HepG2 (cell line): ENCODE measurements around the gene MEI1. TPM values are rescaled to one million over a fixed set of nuclear protein-coding genes. Genes with fewer than 3 reads are reported as not detected.

Experiments
- CREM ChIP-seq, 2 experiments: sonication (generic) in 1 of 2; formaldehyde crosslinking in 1 of 2; IDR thresholded peaks; 2 replicates each; pipeline versions ENCODE4 v1.4.0 to v1.6.1; 2016 to 2020; ENCODE audit warnings: antibody characterized with exemption in 1 of 2, mild to moderate bottlenecking in 1 of 2, missing genetic modification reagents in 1 of 2
- EEA1 ChIP-seq: sonication (generic); formaldehyde crosslinking; IDR thresholded peaks from 2 replicates; pipeline ENCODE4 v1.5.1; 2020; ENCODE audit warnings: mild to moderate bottlenecking, missing genetic modification reagents, borderline replicate concordance
- EP300 ChIP-seq, 3 experiments: sonication (generic) in 1 of 3; formaldehyde crosslinking in 1 of 3; IDR thresholded peaks; 2 replicates each; pipeline versions ENCODE4 v1.5.1 to v1.6.1; 2011 to 2020; ENCODE audit warnings: low read depth in 2 of 3, low read length in 2 of 3, borderline replicate concordance in 1 of 3, improper control_type of control experiment in 1 of 3, mild to moderate bottlenecking in 1 of 3, missing genetic modification reagents in 1 of 3, moderate library complexity in 1 of 3
- FUBP1 ChIP-seq: sonication (generic); formaldehyde crosslinking; IDR thresholded peaks from 2 replicates; pipeline ENCODE4 v1.5.1; 2020; ENCODE audit warnings: missing genetic modification reagents, mild to moderate bottlenecking, borderline replicate concordance
- MIER2 ChIP-seq: IDR thresholded peaks from 2 replicates; pipeline ENCODE4 v1.6.1; 2016; ENCODE audit warnings: missing biosample characterization, missing genetic modification reagents
- MTF2 ChIP-seq: sonication (generic); formaldehyde crosslinking; IDR thresholded peaks from 2 replicates; pipeline ENCODE4 v1.5.0; 2020; ENCODE audit warnings: missing genetic modification reagents, borderline replicate concordance
- NKX3-1 ChIP-seq: sonication (generic); formaldehyde crosslinking; IDR thresholded peaks from 2 replicates; pipeline ENCODE4 v1.5.0; 2020; ENCODE audit warnings: missing genetic modification reagents
- PITX1 ChIP-seq: sonication (generic); formaldehyde crosslinking; IDR thresholded peaks from 2 replicates; pipeline ENCODE4 v1.5.1; 2020; ENCODE audit warnings: mild to moderate bottlenecking, missing genetic modification reagents
- POLR2AphosphoS5 ChIP-seq: IDR thresholded peaks from 2 replicates; pipeline ENCODE4 v1.6.1; 2012; ENCODE audit warnings: low read depth, low read length
- RNF2 ChIP-seq: fragments of 450-650 bp; conservative IDR thresholded peaks from 2 replicates; pipeline ENCODE4 v1.6.1; 2016; ENCODE audit warnings: low read depth
- SCMH1 ChIP-seq: sonication (generic); formaldehyde crosslinking; IDR thresholded peaks from 2 replicates; pipeline ENCODE4 v1.9.0; 2021; ENCODE audit warnings: missing genetic modification reagents, mild to moderate bottlenecking, borderline replicate concordance
- SNAI1 ChIP-seq: sonication (generic); formaldehyde crosslinking; IDR thresholded peaks from 2 replicates; pipeline ENCODE4 v1.5.0; 2020; ENCODE audit warnings: mild to moderate bottlenecking, missing genetic modification reagents, borderline replicate concordance
- ZBTB8A ChIP-seq: sonication (generic); formaldehyde crosslinking; IDR thresholded peaks from 2 replicates; pipeline ENCODE4 v1.4.0; 2020; ENCODE audit warnings: mild to moderate bottlenecking, low read depth, missing genetic modification reagents, borderline replicate concordance
- ZFYVE20 ChIP-seq: sonication (generic); formaldehyde crosslinking; IDR thresholded peaks from 2 replicates; pipeline ENCODE4 v1.8.0; 2023; ENCODE audit warnings: low read depth, mild to moderate bottlenecking, moderate library complexity, missing genetic modification reagents, borderline replicate concordance
- ZGPAT ChIP-seq: IDR thresholded peaks from 2 replicates; pipeline ENCODE4 v1.6.1; 2016; ENCODE audit warnings: mild to moderate bottlenecking
- ZNF543 ChIP-seq: sonication (generic); formaldehyde crosslinking; IDR thresholded peaks from 2 replicates; pipeline ENCODE4 v1.4.0; 2020; ENCODE audit warnings: mild to moderate bottlenecking, missing genetic modification reagents
- ZNF678 ChIP-seq: sonication (generic); formaldehyde crosslinking; IDR thresholded peaks from 2 replicates; pipeline ENCODE4 v1.4.0; 2020; ENCODE audit warnings: mild to moderate bottlenecking, missing genetic modification reagents
- polyA plus RNA-seq, 8 experiments: library from polyadenylated mRNA; depleted of rRNA in 3 of 8; stranded (reverse) in 7 of 8; unstranded in 1 of 8; fragments of >200 nt; fragmentation: Illumina TruSeq in 4 of 8; extraction: Trizol in 4 of 8; gene quantifications; 2 replicates each; pipeline versions ENCODE4 v1.2.1 to v1.2.3, GENCODE V29; 2011 to 2016; ENCODE audit warnings: low read depth in 4 of 8, missing spikeins in 1 of 8, mixed read lengths in 1 of 8; ENCODE audit not compliant: insufficient read depth in 1 of 8
- total RNA-seq, 5 experiments: library from RNA; depleted of rRNA; stranded (reverse); fragments of >200 nt; fragmentation: Illumina TruSeq; extraction: Trizol; gene quantifications; 2 replicates each; pipeline ENCODE4 v1.2.3, GENCODE V29; 2016; ENCODE audit warnings: low read depth in 1 of 5
- TF ChIP-seq, protein P1 (sequence below): sonication (generic); formaldehyde crosslinking; IDR thresholded peaks from 2 replicates; pipeline ENCODE4 v1.4.0; 2020; ENCODE audit warnings: missing genetic modification reagents

Gene MEI1
- total and polyA plus RNA-seq, 2 of the 13 experiments (the other 11 are each of a cell fraction or from before 2014, with no cell fraction given), result 0.75 to 1.9 TPM

- TF ChIP-seq ZNF543 (CRISPR knock-in tag) (peak; percentile 84; the same call in 1 of the 2 replicates), CREM (IDR thresholded peaks at IDR 0.05) (no peak), CREM (CRISPR knock-in tag; IDR thresholded peaks at IDR 0.05) (no peak), ZBTB8A (no peak), ZFYVE20 (no peak), EEA1 (no peak), SCMH1 (no peak), ZNF678 (CRISPR knock-in tag) (no peak; the same call in 1 of the 2 replicates), RNF2 (no peak), PITX1 (CRISPR knock-in tag) (no peak), POLR2AphosphoS5 (no peak), MIER2 (CRISPR knock-in tag) (no peak), EP300 (IDR thresholded peaks at IDR 0.05; ENCODE audit: low read depth in 2 of 2, low read length in 2 of 2) (no peak), EP300 (CRISPR knock-in tag; IDR thresholded peaks at IDR 0.05; ENCODE audit: borderline replicate concordance) (no peak), ZGPAT (CRISPR knock-in tag) (no peak), MTF2 (CRISPR knock-in tag) (0 out of 2 replicates have a peak, but pooled peaks have one; percentile 16), SNAI1 (CRISPR knock-in tag) (no peak; the same call in 1 of the 2 replicates), FUBP1 (CRISPR knock-in tag) (no peak), NKX3-1 (CRISPR knock-in tag) (no peak)
- TF ChIP-seq, protein P1, sequence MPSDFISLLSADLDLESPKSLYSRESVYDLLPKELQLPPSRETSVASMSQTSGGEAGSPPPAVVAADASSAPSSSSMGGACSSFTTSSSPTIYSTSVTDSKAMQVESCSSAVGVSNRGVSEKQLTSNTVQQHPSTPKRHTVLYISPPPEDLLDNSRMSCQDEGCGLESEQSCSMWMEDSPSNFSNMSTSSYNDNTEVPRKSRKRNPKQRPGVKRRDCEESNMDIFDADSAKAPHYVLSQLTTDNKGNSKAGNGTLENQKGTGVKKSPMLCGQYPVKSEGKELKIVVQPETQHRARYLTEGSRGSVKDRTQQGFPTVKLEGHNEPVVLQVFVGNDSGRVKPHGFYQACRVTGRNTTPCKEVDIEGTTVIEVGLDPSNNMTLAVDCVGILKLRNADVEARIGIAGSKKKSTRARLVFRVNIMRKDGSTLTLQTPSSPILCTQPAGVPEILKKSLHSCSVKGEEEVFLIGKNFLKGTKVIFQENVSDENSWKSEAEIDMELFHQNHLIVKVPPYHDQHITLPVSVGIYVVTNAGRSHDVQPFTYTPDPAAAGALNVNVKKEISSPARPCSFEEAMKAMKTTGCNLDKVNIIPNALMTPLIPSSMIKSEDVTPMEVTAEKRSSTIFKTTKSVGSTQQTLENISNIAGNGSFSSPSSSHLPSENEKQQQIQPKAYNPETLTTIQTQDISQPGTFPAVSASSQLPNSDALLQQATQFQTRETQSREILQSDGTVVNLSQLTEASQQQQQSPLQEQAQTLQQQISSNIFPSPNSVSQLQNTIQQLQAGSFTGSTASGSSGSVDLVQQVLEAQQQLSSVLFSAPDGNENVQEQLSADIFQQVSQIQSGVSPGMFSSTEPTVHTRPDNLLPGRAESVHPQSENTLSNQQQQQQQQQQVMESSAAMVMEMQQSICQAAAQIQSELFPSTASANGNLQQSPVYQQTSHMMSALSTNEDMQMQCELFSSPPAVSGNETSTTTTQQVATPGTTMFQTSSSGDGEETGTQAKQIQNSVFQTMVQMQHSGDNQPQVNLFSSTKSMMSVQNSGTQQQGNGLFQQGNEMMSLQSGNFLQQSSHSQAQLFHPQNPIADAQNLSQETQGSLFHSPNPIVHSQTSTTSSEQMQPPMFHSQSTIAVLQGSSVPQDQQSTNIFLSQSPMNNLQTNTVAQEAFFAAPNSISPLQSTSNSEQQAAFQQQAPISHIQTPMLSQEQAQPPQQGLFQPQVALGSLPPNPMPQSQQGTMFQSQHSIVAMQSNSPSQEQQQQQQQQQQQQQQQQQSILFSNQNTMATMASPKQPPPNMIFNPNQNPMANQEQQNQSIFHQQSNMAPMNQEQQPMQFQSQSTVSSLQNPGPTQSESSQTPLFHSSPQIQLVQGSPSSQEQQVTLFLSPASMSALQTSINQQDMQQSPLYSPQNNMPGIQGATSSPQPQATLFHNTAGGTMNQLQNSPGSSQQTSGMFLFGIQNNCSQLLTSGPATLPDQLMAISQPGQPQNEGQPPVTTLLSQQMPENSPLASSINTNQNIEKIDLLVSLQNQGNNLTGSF (CRISPR knock-in tag), result peak; percentile 67; the same call in 1 of the 2 replicates
Measured at GRCh38 chr22:41833369-41834004, 134.2 kb downstream of the MEI1 start (continued).
